ENCODE results near the gene CCR2.

The CCR2 gene

GRCh38 chr3:46354478-46354877 is 567 bp downstream of the CCR2 start:
- Histone ChIP-seq H3K9me3 (ENCODE audit: control insufficient read depth, insufficient read depth, low read length) (no peaks in the 10 kb centered on the region), H3K4me3 (ENCODE audit: low read length) (no peak overlapping the region), H3K36me3 (ENCODE audit: control insufficient read depth, insufficient read depth, low read length) (no peaks in the 10 kb centered on the region), H3K27ac (ENCODE audit: low read length) (no peak overlapping the region), H3K27me3 (ENCODE audit: control insufficient read depth, insufficient read depth, low read length) (no peaks in the 10 kb centered on the region), H3K4me1 (ENCODE audit: control insufficient read depth, insufficient read depth, low read length) (no peaks in the 10 kb centered on the region; the same call in 1 of the 2 replicates)
- WGBS (ENCODE audit: insufficient coverage, insufficient read length): no CpG with 5 or more reads among the region's 1 CpG
- no peak for DNase-seq (ENCODE audit: low read depth, low spot score)

GRCh38 chr3:46354984-46355383 is 1.1 kb downstream of the CCR2 start:
- H3K27me3 ChIP-seq (ENCODE audit: control insufficient read depth, insufficient read depth, low read length): no peaks in the 10 kb centered on the region
- DNase-seq (ENCODE audit: low read depth, low spot score): no peak
- H3K9me3 ChIP-seq (ENCODE audit: control insufficient read depth, insufficient read depth, low read length): no peaks in the 10 kb centered on the region
- H3K27ac ChIP-seq (ENCODE audit: low read length): no peak overlapping the region
- no peaks in the 10 kb centered on the region; the same call in 1 of the 2 replicates for H3K4me1 ChIP-seq (ENCODE audit: control insufficient read depth, insufficient read depth, low read length)
- H3K36me3 ChIP-seq (ENCODE audit: control insufficient read depth, insufficient read depth, low read length): no peaks in the 10 kb centered on the region
- H3K4me3 ChIP-seq (ENCODE audit: low read length): no peak overlapping the region

GRCh38 chr3:46356276-46356675 is 2.4 kb downstream of the CCR2 start:
- Histone ChIP-seq H3K27me3 (ENCODE audit: control insufficient read depth, insufficient read depth, low read length) (no peaks in the 10 kb centered on the region), H3K36me3 (ENCODE audit: control insufficient read depth, insufficient read depth, low read length) (no peaks in the 10 kb centered on the region), H3K9me3 (ENCODE audit: control insufficient read depth, insufficient read depth, low read length) (no peaks in the 10 kb centered on the region), H3K4me3 (ENCODE audit: low read length) (no peak overlapping the region), H3K27ac (ENCODE audit: low read length) (no peak overlapping the region), H3K4me1 (ENCODE audit: control insufficient read depth, insufficient read depth, low read length) (no peaks in the 10 kb centered on the region; the same call in 1 of the 2 replicates)
- DNase-seq (ENCODE audit: low read depth, low spot score): no peak
- WGBS (ENCODE audit: insufficient coverage, insufficient read length): no CpG with 5 or more reads among the region's 3 CpGs

GRCh38 chr3:46356909-46357308 is 3.0 kb downstream of the CCR2 start:
- H3K27me3 ChIP-seq (ENCODE audit: control insufficient read depth, insufficient read depth, low read length): no peaks in the 10 kb centered on the region
- WGBS (ENCODE audit: insufficient coverage, insufficient read length): no CpG with 5 or more reads among the region's 4 CpGs
- no peaks in the 10 kb centered on the region for H3K9me3 ChIP-seq (ENCODE audit: control insufficient read depth, insufficient read depth, low read length)
- DNase-seq (ENCODE audit: low read depth, low spot score): no peak
- no peak overlapping the region for H3K4me3 ChIP-seq (ENCODE audit: low read length)
- H3K36me3 ChIP-seq (ENCODE audit: control insufficient read depth, insufficient read depth, low read length): no peaks in the 10 kb centered on the region
- no peak overlapping the region for H3K27ac ChIP-seq (ENCODE audit: low read length)
- no peaks in the 10 kb centered on the region; the same call in 1 of the 2 replicates for H3K4me1 ChIP-seq (ENCODE audit: control insufficient read depth, insufficient read depth, low read length)

GRCh38 chr3:46358466-46358865 is 4.6 kb downstream of the CCR2 start:
- H3K9me3 ChIP-seq (ENCODE audit: control insufficient read depth, insufficient read depth, low read length): no peaks in the 10 kb centered on the region
- DNase-seq (ENCODE audit: low read depth, low spot score): no peak
- H3K36me3 ChIP-seq (ENCODE audit: control insufficient read depth, insufficient read depth, low read length): no peaks in the 10 kb centered on the region
- H3K4me3 ChIP-seq (ENCODE audit: low read length): no peak overlapping the region
- no peaks in the 10 kb centered on the region for H3K4me1 ChIP-seq (ENCODE audit: control insufficient read depth, insufficient read depth, low read length)
- H3K27me3 ChIP-seq (ENCODE audit: control insufficient read depth, insufficient read depth, low read length): no peaks in the 10 kb centered on the region
- no CpG with 5 or more reads among the region's 6 CpGs for WGBS (ENCODE audit: insufficient coverage, insufficient read length)
- no peak overlapping the region for H3K27ac ChIP-seq (ENCODE audit: low read length)

- no peak for DNase-seq (ENCODE audit: low read depth, low spot score)
Observed at GRCh38 chr3:46359733-46360493, 6.0 kb downstream of the CCR2 start.

GRCh38 chr3:46360907-46361306 is 7.0 kb downstream of the CCR2 start:
- Histone ChIP-seq H3K4me3 (ENCODE audit: low read length) (no peak overlapping the region), H3K36me3 (ENCODE audit: control insufficient read depth, insufficient read depth, low read length) (no peaks in the 10 kb centered on the region), H3K9me3 (ENCODE audit: control insufficient read depth, insufficient read depth, low read length) (no peaks in the 10 kb centered on the region), H3K4me1 (ENCODE audit: control insufficient read depth, insufficient read depth, low read length) (no peaks in the 10 kb centered on the region), H3K27me3 (ENCODE audit: control insufficient read depth, insufficient read depth, low read length) (no peaks in the 10 kb centered on the region), H3K27ac (ENCODE audit: low read length) (no peak overlapping the region)
- no peak for DNase-seq (ENCODE audit: low read depth, low spot score)
- WGBS (ENCODE audit: insufficient coverage, insufficient read length): no CpG with 5 or more reads among the region's 6 CpGs

More at GRCh38 chr3:46359733-46360493, 6.0 kb downstream of the CCR2 start:
- H3K27me3 ChIP-seq (ENCODE audit: control insufficient read depth, insufficient read depth, low read length): no peaks in the 10 kb centered on the region
- no CpG with 5 or more reads among the region's 11 CpGs for WGBS (ENCODE audit: insufficient coverage, insufficient read length)
- no peaks in the 10 kb centered on the region for H3K4me1 ChIP-seq (ENCODE audit: control insufficient read depth, insufficient read depth, low read length)
- no peaks in the 10 kb centered on the region for H3K36me3 ChIP-seq (ENCODE audit: control insufficient read depth, insufficient read depth, low read length)
- no peak overlapping the region for H3K27ac ChIP-seq (ENCODE audit: low read length)
- H3K9me3 ChIP-seq (ENCODE audit: control insufficient read depth, insufficient read depth, low read length): no peaks in the 10 kb centered on the region
- no peak overlapping the region for H3K4me3 ChIP-seq (ENCODE audit: low read length)

- no peak overlapping the region for H3K27ac ChIP-seq (ENCODE audit: low read length)
- no peaks in the 10 kb centered on the region for H3K36me3 ChIP-seq (ENCODE audit: control insufficient read depth, insufficient read depth, low read length)
- no peak overlapping the region for H3K4me3 ChIP-seq (ENCODE audit: low read length)
- WGBS (ENCODE audit: insufficient coverage, insufficient read length): no CpG with 5 or more reads among the region's 8 CpGs
- no peak for DNase-seq (ENCODE audit: low read depth, low spot score)
- H3K4me1 ChIP-seq (ENCODE audit: control insufficient read depth, insufficient read depth, low read length): no peaks in the 10 kb centered on the region
- no peaks in the 10 kb centered on the region for H3K9me3 ChIP-seq (ENCODE audit: control insufficient read depth, insufficient read depth, low read length)
- H3K27me3 ChIP-seq (ENCODE audit: control insufficient read depth, insufficient read depth, low read length): no peaks in the 10 kb centered on the region
Observed at GRCh38 chr3:46361408-46362283, 7.7 kb downstream of the CCR2 start.

GRCh38 chr3:46365041-46365440 is 11.1 kb downstream of the CCR2 start:
- Histone ChIP-seq H3K27me3 (ENCODE audit: control insufficient read depth, insufficient read depth, low read length) (no peaks in the 10 kb centered on the region), H3K9me3 (ENCODE audit: control insufficient read depth, insufficient read depth, low read length) (no peaks in the 10 kb centered on the region), H3K4me1 (ENCODE audit: control insufficient read depth, insufficient read depth, low read length) (no peaks in the 10 kb centered on the region), H3K27ac (ENCODE audit: low read length) (no peak overlapping the region), H3K4me3 (ENCODE audit: low read length) (no peak overlapping the region), H3K36me3 (ENCODE audit: control insufficient read depth, insufficient read depth, low read length) (no peaks in the 10 kb centered on the region)
- no peak for DNase-seq (ENCODE audit: low read depth, low spot score)
- WGBS (ENCODE audit: insufficient coverage, insufficient read length): no CpG with 5 or more reads among the region's 4 CpGs

GRCh38 chr3:46365737-46366524 is 12.0 kb downstream of the CCR2 start:
- no peak overlapping the region for H3K27ac ChIP-seq (ENCODE audit: low read length)
- no peak for DNase-seq (ENCODE audit: low read depth, low spot score)
- H3K36me3 ChIP-seq (ENCODE audit: control insufficient read depth, insufficient read depth, low read length): no peaks in the 10 kb centered on the region
- no peaks in the 10 kb centered on the region for H3K4me1 ChIP-seq (ENCODE audit: control insufficient read depth, insufficient read depth, low read length)
- H3K4me3 ChIP-seq (ENCODE audit: low read length): no peak overlapping the region
- H3K27me3 ChIP-seq (ENCODE audit: control insufficient read depth, insufficient read depth, low read length): no peaks in the 10 kb centered on the region
- no CpG with 5 or more reads among the region's 5 CpGs for WGBS (ENCODE audit: insufficient coverage, insufficient read length)
- no peaks in the 10 kb centered on the region for H3K9me3 ChIP-seq (ENCODE audit: control insufficient read depth, insufficient read depth, low read length)

Data from iPS DF 6.9 (cell line).